Karpas-422 (cell line): ENCODE measurements around the gene GSN. TPM values are rescaled to one million over a fixed set of nuclear protein-coding genes. Genes with fewer than 3 reads are reported as not detected.
A peak's percentile ranks its signal among the peaks of the same experiment; 100 is the strongest.

Source experiments
- DNase-seq: peaks from one replicate; pipeline ENCODE4 v3.0.0-alpha.2; 2015
- H2AFZ ChIP-seq: fragments of 200-600 bp; sonication (generic); 2 replicates; pipeline ENCODE4 v1.6.1; 2014; ENCODE audit warnings: antibody characterized with exemption, low read length, mixed read lengths
- H3K27ac ChIP-seq: fragments of 200-600 bp; sonication (generic); 2 replicates; pipeline ENCODE4 v1.5.1; 2014; ENCODE audit warnings: mild to moderate bottlenecking, low read length, moderate library complexity
- H3K27me3 ChIP-seq: fragments of 200-600 bp; sonication (generic); 2 replicates; pipeline ENCODE4 v1.6.1; 2014; ENCODE audit warnings: low read length, mixed read lengths
- H3K36me3 ChIP-seq: fragments of 200-600 bp; sonication (generic); 2 replicates; pipeline ENCODE4 v1.6.1; 2014; ENCODE audit warnings: low read length, mixed read lengths; ENCODE audit not compliant: insufficient read depth
- H3K4me1 ChIP-seq: fragments of 200-600 bp; sonication (generic); 2 replicates; pipeline ENCODE4 v1.6.1; 2014; ENCODE audit warnings: mild to moderate bottlenecking, low read length, mixed read lengths
- H3K4me2 ChIP-seq: fragments of 200-600 bp; sonication (generic); 2 replicates; pipeline ENCODE4 v1.6.1; 2014; ENCODE audit warnings: low read length, low read depth, mild to moderate bottlenecking; ENCODE audit not compliant: poor library complexity, severe bottlenecking
- H3K4me3 ChIP-seq: fragments of 200-600 bp; sonication (generic); 2 replicates; pipeline ENCODE4 v1.5.1; 2014; ENCODE audit warnings: mild to moderate bottlenecking, antibody characterized with exemption, low read length, mixed read lengths
- H3K79me2 ChIP-seq: fragments of 200-600 bp; sonication (generic); 2 replicates; pipeline ENCODE4 v1.6.1; 2014; ENCODE audit warnings: mild to moderate bottlenecking, low read length, mixed read lengths
- H3K9ac ChIP-seq: fragments of 200-600 bp; sonication (generic); 2 replicates; pipeline ENCODE4 v1.6.0; 2014; ENCODE audit warnings: low read length
- H3K9me2 ChIP-seq: fragments of 200-600 bp; sonication (generic), shearing (Covaris generic); replicated peaks from 2 replicates; pipeline ENCODE4 v1.6.0; 2014; ENCODE audit warnings: mild to moderate bottlenecking, low read length, moderate library complexity; ENCODE audit not compliant: insufficient read depth
- H3K9me3 ChIP-seq: fragments of 300-700, 200-600 bp; sonication (generic); 2 replicates; pipeline ENCODE4 v1.6.1; 2014; ENCODE audit warnings: low read length, mixed read lengths
- H4K20me1 ChIP-seq: fragments of 200-600 bp; sonication (generic); 2 replicates; pipeline ENCODE4 v1.6.1; 2014; ENCODE audit warnings: mild to moderate bottlenecking, antibody characterized with exemption, low read length, low read depth; ENCODE audit not compliant: insufficient read depth
- total RNA-seq: library from RNA; depleted of rRNA; stranded (reverse); fragments of >200 nt; shearing (Covaris generic); gene quantifications from 2 replicates; pipeline ENCODE4 v1.2.3, GENCODE V29; 2014; ENCODE audit warnings: low replicate concordance

Gene GSN
- total RNA-seq, 1 experiment from 2014 or later, result 33.7 TPM

DNA sequence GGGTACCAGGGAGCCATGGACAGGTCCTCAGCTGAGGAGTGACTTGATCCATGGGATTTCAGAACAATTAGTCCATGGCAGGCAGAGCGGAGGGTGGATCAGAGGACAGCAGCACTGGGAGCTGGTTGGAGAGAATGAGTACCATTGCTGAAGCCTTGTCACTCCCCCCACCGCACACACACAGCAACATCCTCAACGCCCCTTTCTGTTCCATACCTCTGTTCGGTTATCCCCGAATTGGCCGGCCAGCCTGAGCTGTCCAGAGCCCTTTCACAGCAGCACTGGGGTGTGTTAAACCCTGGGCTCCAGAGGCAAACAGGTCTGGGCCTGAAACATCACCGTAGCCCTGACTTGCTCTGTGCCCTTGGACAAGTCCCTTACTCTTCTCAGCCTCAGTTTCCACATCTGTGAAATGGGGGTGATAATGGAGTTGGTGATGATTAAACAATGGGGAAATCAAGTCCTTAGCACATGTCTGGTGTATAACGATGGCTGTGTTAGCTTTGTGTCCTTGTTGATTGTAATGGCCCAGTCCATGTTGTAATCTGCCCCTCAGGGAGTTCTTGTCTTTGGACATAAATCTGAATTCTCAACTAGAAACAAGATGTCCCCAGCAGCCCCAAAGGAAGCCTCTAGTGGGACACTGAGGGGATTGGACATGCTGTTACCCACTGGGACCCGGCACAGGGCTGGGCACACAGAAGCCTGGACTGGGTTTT is 16.9 kb downstream of the GSN start:
- Histone ChIP-seq H4K20me1 (no peaks in the 10 kb centered on the region), H3K27me3 (no peaks in the 10 kb centered on the region), H3K36me3 (no peaks in the 10 kb centered on the region), H2AFZ (no peak overlapping the region), H3K9me3 (no peaks in the 10 kb centered on the region), H3K4me1 (peaks cover 12% of the 10 kb centered on the region), H3K4me2 (no peak overlapping the region), H3K4me3 (no peak overlapping the region), H3K27ac (no peak overlapping the region), H3K79me2 (no peaks in the 10 kb centered on the region), H3K9ac (no peak overlapping the region), H3K9me2 (no peaks in the 10 kb centered on the region)
- DNase-seq, result no peak

DNA sequence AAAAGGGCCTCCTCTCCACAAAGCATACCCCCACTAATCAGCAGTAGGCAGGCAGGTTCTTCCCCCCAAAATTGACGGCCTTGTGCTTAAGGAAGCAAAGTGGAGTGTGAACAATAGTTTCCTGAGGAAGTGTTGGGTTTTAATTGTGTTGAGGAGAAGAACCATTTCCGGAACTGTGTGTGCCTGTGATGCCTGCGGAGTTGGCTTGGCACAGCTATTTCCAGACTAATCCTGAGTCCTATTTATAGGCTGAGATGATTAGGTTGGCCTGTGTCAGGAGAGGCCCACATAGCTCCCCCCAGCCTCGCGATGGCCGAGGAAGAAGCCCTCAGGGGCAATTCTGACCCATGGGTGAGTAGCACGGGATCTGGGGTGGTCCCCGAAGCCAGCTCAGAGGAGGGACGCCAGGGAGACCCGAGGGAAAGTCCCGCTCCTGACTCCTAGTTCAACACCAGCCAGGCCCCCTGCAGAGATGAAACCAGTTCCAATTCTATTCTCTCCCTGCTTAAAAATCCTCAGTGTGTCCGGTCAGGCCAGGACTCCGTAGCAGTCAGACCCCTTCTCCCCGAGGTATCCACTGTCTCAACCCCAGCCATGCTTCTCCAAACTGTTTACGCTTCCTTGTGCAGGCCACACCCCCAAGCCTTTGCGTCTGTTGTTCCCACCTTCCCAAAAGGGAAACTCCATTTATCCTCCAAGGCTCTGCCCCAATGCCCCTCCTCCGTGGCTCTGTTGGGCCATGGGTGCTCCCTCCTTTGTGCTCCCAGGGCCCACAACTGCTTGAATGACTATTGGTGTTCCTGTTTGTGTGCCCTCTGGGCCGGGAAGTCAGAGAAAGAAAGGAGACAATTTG is 18.1 kb downstream of the GSN start:
- Histone ChIP-seq H4K20me1 (no peaks in the 10 kb centered on the region), H3K27ac (no peak overlapping the region), H3K9ac (no peak overlapping the region), H2AFZ (no peak overlapping the region), H3K27me3 (no peaks in the 10 kb centered on the region), H3K36me3 (no peaks in the 10 kb centered on the region), H3K79me2 (no peaks in the 10 kb centered on the region), H3K4me3 (no peak overlapping the region), H3K4me2 (no peak overlapping the region), H3K4me1 (peaks cover 12% of the 10 kb centered on the region), H3K9me3 (no peaks in the 10 kb centered on the region), H3K9me2 (no peaks in the 10 kb centered on the region)
- no peak for DNase-seq

DNA sequence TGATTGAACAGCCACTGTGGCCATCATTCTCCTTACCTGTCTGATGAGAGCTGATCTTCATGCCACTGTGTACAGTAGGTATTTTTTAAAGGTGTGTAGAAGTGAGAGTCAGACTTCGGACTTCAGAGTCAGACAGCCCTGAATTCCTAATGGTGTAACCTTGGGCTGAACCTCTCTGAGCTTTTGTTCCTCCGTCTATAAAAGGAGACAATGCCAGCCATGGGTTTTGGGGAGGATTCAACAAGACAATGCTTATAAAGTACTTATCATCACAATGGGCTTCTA is 18.7 kb downstream of the GSN start:
- H3K4me2 ChIP-seq, result no peak overlapping the region
- DNase-seq, result no peak
- no peaks in the 10 kb centered on the region for H3K9me2 ChIP-seq
- H3K9me3 ChIP-seq, result no peaks in the 10 kb centered on the region
- peaks cover 12% of the 10 kb centered on the region for H3K4me1 ChIP-seq
- no peak overlapping the region for H3K4me3 ChIP-seq
- H4K20me1 ChIP-seq, result no peaks in the 10 kb centered on the region
- no peak overlapping the region for H3K27ac ChIP-seq
- H3K79me2 ChIP-seq, result no peaks in the 10 kb centered on the region
- H2AFZ ChIP-seq, result no peak overlapping the region
- H3K36me3 ChIP-seq, result no peaks in the 10 kb centered on the region
- no peaks in the 10 kb centered on the region for H3K27me3 ChIP-seq
- H3K9ac ChIP-seq, result no peak overlapping the region

DNA sequence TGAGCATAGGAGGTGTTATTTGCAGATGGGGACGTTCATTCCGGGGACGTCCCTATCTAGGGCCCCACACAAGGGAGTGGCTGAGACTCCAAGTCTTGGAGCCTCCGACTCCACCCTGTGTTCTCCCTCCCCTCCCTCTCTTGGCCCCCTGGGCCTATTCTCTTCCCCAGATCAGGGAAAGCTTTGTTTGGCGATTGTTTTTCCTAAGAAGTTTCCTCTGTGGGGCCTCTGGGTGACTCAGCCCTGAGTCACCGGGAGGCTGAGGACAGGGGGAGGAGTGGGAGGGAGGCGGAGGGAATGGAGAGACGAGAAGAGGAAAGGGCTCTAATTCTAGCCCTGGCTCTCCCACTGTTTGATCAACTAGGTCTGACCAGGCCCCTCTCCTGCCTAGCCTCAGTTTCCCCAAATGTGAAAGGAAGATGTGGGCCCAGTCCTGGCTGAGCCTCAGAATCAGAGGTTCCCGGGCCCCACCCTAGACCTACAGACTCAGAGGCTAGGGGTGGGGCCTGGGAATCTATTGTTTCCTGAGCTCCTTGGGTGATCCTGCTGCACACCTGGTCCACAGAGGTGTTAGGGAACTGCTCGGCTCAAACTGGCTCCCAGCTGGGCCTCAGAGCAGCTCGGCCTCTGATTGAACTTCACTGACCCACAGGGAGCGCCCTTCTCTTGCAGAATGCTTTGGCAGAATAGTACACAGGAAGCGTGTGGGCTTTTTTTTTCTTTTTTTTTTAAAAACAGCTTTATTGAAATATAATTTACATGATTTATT is 19.2 kb downstream of the GSN start:
- no peak overlapping the region for H3K4me3 ChIP-seq
- no peak overlapping the region for H3K4me2 ChIP-seq
- H2AFZ ChIP-seq, result no peak overlapping the region
- no peaks in the 10 kb centered on the region for H3K27me3 ChIP-seq
- no peaks in the 10 kb centered on the region for H3K9me2 ChIP-seq
- no peaks in the 10 kb centered on the region for H3K36me3 ChIP-seq
- no peaks in the 10 kb centered on the region for H3K9me3 ChIP-seq
- H3K27ac ChIP-seq, result no peak overlapping the region
- no peaks in the 10 kb centered on the region for H3K79me2 ChIP-seq
- peak; percentile 56 for DNase-seq
- H3K4me1 ChIP-seq, result peaks cover 12% of the 10 kb centered on the region
- no peak overlapping the region for H3K9ac ChIP-seq
- no peaks in the 10 kb centered on the region for H4K20me1 ChIP-seq

DNA sequence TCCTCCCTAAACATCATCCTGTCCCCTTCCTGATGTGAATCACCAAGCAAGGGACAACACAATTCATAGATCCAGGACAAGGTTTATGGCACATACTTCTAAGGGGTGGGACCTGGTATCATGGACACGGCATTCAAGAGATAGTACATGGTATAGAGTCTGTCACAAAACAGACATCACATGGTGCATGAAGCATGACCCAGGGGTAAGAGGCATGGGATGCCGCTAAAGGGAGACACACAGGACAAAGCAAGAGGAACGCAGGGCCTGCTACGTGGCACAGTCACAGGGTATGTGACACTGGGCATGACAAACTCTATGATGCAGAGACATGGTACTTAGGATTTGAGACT is 20.7 kb downstream of the GSN start:
- Histone ChIP-seq H3K9ac (no peak overlapping the region), H3K36me3 (no peaks in the 10 kb centered on the region), H3K79me2 (no peaks in the 10 kb centered on the region), H2AFZ (no peak overlapping the region), H3K4me2 (no peak overlapping the region), H3K4me1 (peaks cover 12% of the 10 kb centered on the region), H3K27me3 (no peaks in the 10 kb centered on the region), H3K4me3 (no peak overlapping the region), H3K27ac (no peak overlapping the region), H3K9me3 (no peaks in the 10 kb centered on the region), H3K9me2 (no peaks in the 10 kb centered on the region), H4K20me1 (no peaks in the 10 kb centered on the region)
- no peak for DNase-seq

DNA sequence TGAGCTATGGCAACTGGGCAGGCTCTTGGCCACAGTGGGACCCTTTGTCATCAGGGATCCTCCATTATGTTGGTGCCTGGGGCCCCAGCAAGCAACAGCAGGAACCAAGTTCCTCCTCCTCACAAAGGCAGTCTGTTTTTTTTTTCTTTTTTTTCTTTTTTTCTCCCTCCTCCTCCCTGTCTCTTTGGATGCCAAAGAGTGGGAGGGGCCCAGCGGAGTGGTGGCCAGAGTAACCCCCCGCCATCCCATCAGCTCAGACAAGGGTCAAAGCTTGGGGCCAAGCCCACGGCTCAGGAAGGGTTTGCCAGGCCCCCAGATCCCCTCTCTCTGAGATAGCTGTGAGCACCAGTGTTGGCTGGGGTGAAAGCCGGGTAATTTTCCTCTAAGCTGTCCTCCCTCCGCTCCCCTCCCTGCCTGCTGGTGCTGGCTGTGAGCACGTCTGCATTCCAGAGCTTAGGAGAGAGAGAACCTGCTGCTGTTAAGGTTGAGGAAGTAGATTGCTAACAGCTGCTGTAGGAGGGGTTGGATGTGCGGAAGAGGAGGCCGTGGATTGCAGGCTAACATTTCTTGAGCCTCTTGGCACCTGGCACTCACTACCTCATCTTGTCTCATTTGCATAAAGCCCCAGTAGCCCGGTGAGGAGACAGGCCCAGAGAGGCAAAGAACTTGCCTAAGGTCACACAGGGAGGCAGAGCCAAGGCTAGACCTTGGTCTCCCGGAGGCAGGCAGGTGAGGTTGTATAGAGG is 21.2 kb downstream of the GSN start:
- peak; percentile 55 for DNase-seq
- Histone ChIP-seq H3K27me3 (no peaks in the 10 kb centered on the region), H4K20me1 (no peaks in the 10 kb centered on the region), H3K9me2 (no peaks in the 10 kb centered on the region), H3K79me2 (no peaks in the 10 kb centered on the region), H3K9ac (no peak overlapping the region), H3K4me1 (peaks cover 12% of the 10 kb centered on the region), H2AFZ (no peak overlapping the region), H3K9me3 (no peaks in the 10 kb centered on the region), H3K27ac (no peak overlapping the region), H3K36me3 (no peaks in the 10 kb centered on the region), H3K4me3 (no peak overlapping the region), H3K4me2 (no peak overlapping the region)

DNA sequence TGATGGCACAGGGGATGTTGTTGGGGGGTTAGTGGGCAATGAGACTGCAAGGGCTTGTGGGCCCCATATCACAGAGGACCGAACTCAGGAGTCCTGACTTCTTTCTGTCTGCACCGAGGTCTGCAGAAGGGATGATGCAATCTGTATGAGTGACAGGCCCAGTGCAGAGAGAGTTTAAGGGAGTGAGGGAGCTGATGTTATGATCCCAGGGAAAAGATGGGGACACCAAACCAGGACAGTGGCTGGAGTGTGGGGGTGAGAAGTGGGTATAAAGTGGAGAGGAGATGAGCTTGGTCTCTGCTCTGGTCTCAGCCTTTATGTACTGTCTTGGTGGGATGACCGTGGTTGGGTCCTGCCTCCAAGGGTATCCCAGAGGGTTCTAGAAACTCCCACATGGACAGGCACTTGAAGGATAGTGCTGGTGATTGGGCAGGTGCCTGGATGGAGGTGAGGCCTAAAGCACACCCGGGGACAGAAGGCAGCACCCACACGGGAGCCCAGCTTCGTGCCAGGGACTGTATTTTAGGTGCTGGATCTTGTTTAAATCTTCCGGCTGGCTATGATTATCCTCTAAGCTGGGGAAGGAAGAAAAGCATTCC is 21.9 kb downstream of the GSN start:
- Histone ChIP-seq H3K9ac (no peak overlapping the region), H3K27ac (no peak overlapping the region), H3K9me3 (no peaks in the 10 kb centered on the region), H4K20me1 (no peaks in the 10 kb centered on the region), H3K36me3 (no peaks in the 10 kb centered on the region), H3K4me1 (peaks cover 12% of the 10 kb centered on the region), H3K4me2 (no peak overlapping the region), H3K27me3 (no peaks in the 10 kb centered on the region), H3K79me2 (no peaks in the 10 kb centered on the region), H3K9me2 (no peaks in the 10 kb centered on the region), H3K4me3 (no peak overlapping the region), H2AFZ (no peak overlapping the region)
- DNase-seq, result no peak
